ENCODE measurements around the gene UPF2.
A peak's percentile ranks its signal among the peaks of the same experiment; 100 is the strongest.

UPF2 gene

DNA sequence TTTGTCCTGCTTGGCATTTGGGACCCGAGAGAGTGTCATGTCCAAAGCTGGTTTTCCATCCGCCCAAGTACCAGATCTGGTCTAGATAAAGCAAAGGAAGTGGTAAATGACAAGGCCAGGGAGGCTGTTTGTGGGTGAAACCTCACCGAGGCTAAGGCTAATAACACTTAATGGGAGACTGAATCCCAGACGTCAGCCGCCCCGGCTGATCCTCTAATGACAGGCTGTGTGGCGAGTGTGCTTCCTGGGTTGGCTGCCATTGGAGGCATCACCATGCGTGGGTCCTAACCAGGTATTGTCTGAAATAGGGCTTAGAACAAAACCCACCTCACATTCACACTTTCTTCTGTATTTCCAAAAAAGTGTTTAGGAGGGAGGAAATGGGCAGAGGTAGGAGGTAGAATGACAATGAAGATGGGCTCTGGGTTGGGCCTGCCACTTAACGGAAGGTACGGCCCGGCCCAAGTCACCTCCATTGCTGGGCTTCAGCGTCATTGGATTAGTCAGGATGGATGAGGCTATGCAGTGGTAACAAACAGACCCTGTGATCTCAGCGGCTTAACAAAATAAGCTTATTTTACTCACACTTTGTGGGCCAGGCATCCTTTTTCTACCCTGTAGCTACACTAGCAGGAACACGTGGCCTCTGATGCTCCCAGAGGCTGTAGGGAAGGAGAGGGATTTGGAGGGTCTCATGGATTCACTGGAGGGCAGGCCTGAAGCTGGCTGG lies 159.8 kb downstream of the UPF2 start:
- no peak overlapping the region for H3K4me3 ChIP-seq (ENCODE audit: low read depth, low read length)
- no peaks in the 10 kb centered on the region for H3K27me3 ChIP-seq (ENCODE audit: control insufficient read depth, insufficient read depth, low read length)
- no peaks in the 10 kb centered on the region for H3K4me1 ChIP-seq (ENCODE audit: control insufficient read depth, insufficient read depth, low read length)
- H3K9ac ChIP-seq (ENCODE audit: low read depth, low read length), result no peak overlapping the region
- no peaks in the 10 kb centered on the region for H3K9me3 ChIP-seq (ENCODE audit: control insufficient read depth, insufficient read depth, low read length)
- H3K36me3 ChIP-seq (ENCODE audit: control insufficient read depth, insufficient read depth, low read length), result no peaks in the 10 kb centered on the region
- no peak overlapping the region for H3K27ac ChIP-seq (ENCODE audit: low read depth, low read length)

DNA sequence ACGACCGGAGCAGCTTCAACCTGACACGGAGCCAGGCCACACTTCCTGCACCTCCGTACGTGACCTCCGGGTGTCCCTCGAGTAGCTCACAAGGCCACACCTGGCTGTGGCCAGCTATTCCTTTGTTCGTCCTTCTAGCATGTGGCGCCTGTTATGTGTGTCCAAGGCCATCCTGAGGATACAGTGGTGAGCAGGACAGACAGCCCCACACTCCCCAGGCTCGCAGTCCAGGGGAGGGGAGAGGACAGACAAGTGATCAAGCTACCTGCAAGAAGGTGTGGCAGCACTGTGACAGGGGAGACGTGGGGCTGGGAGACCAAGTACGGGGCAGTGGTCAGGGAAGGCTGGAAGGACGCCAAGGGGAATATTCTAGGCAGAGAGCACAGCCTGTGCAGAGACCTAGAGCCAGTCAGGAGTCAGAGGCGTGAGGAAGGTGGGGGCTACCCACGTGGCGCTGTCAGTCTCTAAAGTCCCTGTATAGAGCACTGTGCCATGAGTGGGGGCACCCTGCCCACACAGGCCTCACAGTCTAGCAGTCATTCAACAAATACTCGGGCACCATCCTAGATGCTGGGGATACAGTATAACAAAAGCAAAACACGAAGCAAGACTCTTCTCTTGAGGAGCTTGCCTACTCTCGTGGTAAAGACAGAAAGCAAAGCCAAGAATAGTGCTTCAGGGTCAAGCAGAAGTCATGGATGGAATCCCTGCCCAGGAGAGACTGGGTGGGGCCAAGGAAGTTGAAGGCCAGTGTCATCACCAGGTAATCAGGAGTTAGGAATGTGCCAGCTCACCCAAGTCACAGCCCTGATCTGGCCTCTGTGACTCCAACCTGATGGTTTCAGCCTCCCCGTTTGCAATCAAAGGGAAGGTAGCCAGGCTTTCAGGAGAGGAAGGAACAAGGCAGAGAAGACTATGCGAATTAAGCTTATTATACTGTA lies 160.9 kb downstream of the UPF2 start:
- peak overlapping the region; percentile 21; the same call in 1 of the 2 replicates for H3K9ac ChIP-seq (ENCODE audit: low read depth, low read length)
- H3K27ac ChIP-seq (ENCODE audit: low read depth, low read length), result no peak overlapping the region
- H3K36me3 ChIP-seq (ENCODE audit: control insufficient read depth, insufficient read depth, low read length), result no peaks in the 10 kb centered on the region
- no peaks in the 10 kb centered on the region for H3K9me3 ChIP-seq (ENCODE audit: control insufficient read depth, insufficient read depth, low read length)
- H3K27me3 ChIP-seq (ENCODE audit: control insufficient read depth, insufficient read depth, low read length), result no peaks in the 10 kb centered on the region
- no peak overlapping the region for H3K4me3 ChIP-seq (ENCODE audit: low read depth, low read length)
- H3K4me1 ChIP-seq (ENCODE audit: control insufficient read depth, insufficient read depth, low read length), result no peaks in the 10 kb centered on the region

DNA sequence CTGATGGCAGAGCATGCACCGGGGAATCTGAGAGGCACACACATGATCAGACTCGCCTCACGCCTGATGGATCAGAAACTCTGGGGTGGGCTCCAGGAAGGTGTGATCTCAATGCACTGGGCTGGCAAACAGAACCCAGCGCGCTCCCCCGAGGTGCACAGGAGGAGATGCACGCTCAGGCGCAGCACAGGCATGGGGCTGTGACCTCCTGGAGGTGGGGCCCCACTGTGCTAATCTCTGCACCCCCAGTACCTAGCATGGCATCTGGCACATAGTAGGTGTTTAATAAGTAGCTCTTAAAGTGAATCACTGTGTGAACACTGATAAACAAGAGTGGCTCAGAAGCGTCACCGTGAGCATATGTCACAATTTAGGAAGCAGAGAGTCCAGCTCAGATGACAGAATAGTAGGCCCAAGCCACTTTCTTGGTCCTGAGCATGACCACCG lies 161.6 kb downstream of the UPF2 start:
- Histone ChIP-seq H3K9me3 (ENCODE audit: control insufficient read depth, insufficient read depth, low read length) (no peaks in the 10 kb centered on the region), H3K9ac (ENCODE audit: low read depth, low read length) (no peak overlapping the region), H3K27me3 (ENCODE audit: control insufficient read depth, insufficient read depth, low read length) (no peaks in the 10 kb centered on the region), H3K27ac (ENCODE audit: low read depth, low read length) (no peak overlapping the region), H3K36me3 (ENCODE audit: control insufficient read depth, insufficient read depth, low read length) (no peaks in the 10 kb centered on the region), H3K4me3 (ENCODE audit: low read depth, low read length) (no peak overlapping the region), H3K4me1 (ENCODE audit: control insufficient read depth, insufficient read depth, low read length) (peaks cover 3% of the 10 kb centered on the region; the same call in 1 of the 2 replicates)

DNA sequence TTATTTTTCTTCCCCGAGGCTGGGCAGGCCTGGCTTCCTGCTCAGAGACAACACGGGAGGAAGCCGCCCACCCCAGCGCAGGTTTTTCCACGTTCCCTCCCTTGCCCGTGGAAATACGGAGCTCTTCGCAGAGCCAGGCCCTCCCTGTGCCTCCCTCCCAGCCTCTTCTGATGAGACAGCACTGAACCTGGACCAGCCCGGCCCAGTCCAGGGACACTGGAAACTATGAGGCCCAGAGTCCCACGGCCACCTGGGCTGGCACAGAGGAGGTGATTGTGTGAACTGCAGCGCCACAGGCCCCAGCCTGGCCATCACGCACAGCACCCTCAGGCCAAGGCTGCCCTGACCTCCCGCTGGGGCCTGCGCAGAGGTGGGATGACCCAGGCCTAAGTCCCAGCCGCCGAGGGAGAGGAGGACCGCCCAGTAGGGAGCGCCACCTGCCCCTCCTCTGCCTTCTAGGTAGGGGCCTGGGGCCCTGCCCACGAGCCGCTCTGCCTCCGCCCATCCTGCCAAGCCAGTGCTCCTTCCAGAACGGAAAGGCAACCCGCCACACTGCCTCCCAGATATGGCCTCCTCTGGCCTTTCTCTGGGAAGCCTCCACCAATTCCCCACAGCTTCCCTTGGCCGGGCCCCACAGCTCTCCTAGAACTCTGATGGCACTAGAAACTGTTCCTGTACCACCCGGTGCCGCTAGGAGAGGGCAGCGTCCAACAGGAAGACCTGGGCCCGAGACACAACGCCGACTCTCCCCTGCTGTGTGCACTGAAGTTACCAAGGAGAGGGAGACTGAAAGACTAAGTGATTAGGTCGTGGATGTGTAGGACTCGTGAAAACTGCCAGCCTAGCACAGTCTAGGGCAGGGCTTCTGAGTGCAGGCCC lies 162.2 kb downstream of the UPF2 start:
- Histone ChIP-seq H3K36me3 (ENCODE audit: control insufficient read depth, insufficient read depth, low read length) (no peaks in the 10 kb centered on the region), H3K27me3 (ENCODE audit: control insufficient read depth, insufficient read depth, low read length) (no peaks in the 10 kb centered on the region), H3K9ac (ENCODE audit: low read depth, low read length) (no peak overlapping the region), H3K4me1 (ENCODE audit: control insufficient read depth, insufficient read depth, low read length) (peaks cover 10% of the 10 kb centered on the region; the same call in 1 of the 2 replicates), H3K9me3 (ENCODE audit: control insufficient read depth, insufficient read depth, low read length) (no peaks in the 10 kb centered on the region), H3K27ac (ENCODE audit: low read depth, low read length) (no peak overlapping the region), H3K4me3 (ENCODE audit: low read depth, low read length) (no peak overlapping the region)

DNA sequence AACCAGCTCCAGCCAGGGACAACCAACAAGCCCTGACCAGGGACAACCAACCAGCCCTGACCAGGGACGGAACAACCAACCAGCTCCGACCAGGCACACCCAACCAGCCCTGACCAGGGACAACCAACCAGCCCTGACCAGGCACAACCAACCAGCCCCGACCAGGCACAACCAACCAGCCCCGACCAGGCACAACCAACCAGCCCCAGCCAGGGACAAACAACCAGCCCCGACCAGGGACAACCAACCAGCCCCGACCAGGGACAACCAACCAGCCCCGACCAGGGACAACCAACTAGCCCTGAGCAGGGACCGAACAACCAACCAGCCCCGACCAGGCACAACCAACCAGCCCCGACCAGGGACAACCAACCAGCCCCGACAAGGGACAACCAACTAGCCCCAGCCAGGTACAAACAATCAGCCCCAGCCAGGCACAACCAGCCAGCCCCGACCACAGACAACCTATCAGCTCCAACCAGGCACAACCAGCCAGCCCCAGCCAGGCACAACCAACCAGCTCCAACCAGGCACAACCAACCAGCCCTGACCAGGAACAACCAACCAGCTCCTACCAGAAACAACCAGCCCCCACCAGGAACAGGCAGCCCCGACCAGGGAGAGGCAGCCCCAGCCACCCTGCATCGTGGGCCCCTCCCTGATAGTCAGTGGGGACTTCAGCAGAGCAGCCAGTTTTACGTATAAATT lies 163.1 kb downstream of the UPF2 start:
- Histone ChIP-seq H3K36me3 (ENCODE audit: control insufficient read depth, insufficient read depth, low read length) (no peaks in the 10 kb centered on the region), H3K27me3 (ENCODE audit: control insufficient read depth, insufficient read depth, low read length) (no peaks in the 10 kb centered on the region), H3K27ac (ENCODE audit: low read depth, low read length) (no peak overlapping the region), H3K4me1 (ENCODE audit: control insufficient read depth, insufficient read depth, low read length) (peaks cover 18% of the 10 kb centered on the region), H3K4me3 (ENCODE audit: low read depth, low read length) (no peak overlapping the region), H3K9ac (ENCODE audit: low read depth, low read length) (no peak overlapping the region), H3K9me3 (ENCODE audit: control insufficient read depth, insufficient read depth, low read length) (no peaks in the 10 kb centered on the region)

DNA sequence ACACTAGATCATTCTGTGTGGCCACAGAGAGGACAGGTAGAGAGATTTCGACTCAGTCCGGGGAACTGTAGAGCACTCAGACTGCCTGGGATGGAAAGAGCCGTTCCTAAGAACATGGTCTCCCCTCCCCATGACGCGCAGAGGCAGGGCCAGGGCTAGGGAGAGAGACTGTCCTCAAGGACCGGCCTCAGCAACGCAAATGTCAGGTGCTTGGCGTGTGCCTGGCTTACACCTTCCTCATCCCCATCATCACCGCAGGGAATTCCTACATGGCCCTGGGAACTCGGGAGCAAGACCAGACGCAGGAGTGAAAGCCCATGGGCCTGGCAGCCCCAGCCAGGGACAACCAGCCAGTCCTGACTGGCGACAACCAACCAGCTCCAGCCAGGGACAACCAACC lies 163.8 kb downstream of the UPF2 start:
- Histone ChIP-seq H3K36me3 (ENCODE audit: control insufficient read depth, insufficient read depth, low read length) (no peaks in the 10 kb centered on the region), H3K9me3 (ENCODE audit: control insufficient read depth, insufficient read depth, low read length) (no peaks in the 10 kb centered on the region), H3K4me1 (ENCODE audit: control insufficient read depth, insufficient read depth, low read length) (peaks cover 21% of the 10 kb centered on the region), H3K27me3 (ENCODE audit: control insufficient read depth, insufficient read depth, low read length) (no peaks in the 10 kb centered on the region), H3K27ac (ENCODE audit: low read depth, low read length) (no peak overlapping the region), H3K9ac (ENCODE audit: low read depth, low read length) (no peak overlapping the region), H3K4me3 (ENCODE audit: low read depth, low read length) (no peak overlapping the region)

DNA sequence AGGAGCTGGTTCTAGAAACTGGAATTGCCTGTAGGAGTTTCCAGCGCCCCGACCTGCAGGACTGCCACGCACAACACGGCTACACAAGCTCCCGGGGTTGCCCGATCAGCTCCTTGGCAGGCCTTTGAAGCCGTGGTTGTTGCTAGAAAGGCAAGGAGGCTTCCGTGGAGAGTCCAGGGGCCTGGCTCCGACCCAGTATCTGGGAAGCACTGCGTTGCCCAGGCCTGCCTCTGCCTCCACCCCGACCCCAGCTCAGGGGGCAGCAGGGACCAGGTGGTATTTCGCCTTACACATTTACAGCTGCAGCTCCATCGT lies 165.1 kb downstream of the UPF2 start:
- no peak overlapping the region for H3K9ac ChIP-seq (ENCODE audit: low read depth, low read length)
- H3K4me3 ChIP-seq (ENCODE audit: low read depth, low read length), result no peak overlapping the region
- H3K27me3 ChIP-seq (ENCODE audit: control insufficient read depth, insufficient read depth, low read length), result no peaks in the 10 kb centered on the region
- H3K36me3 ChIP-seq (ENCODE audit: control insufficient read depth, insufficient read depth, low read length), result no peaks in the 10 kb centered on the region
- H3K27ac ChIP-seq (ENCODE audit: low read depth, low read length), result no peak overlapping the region
- H3K4me1 ChIP-seq (ENCODE audit: control insufficient read depth, insufficient read depth, low read length), result peaks cover 21% of the 10 kb centered on the region
- H3K9me3 ChIP-seq (ENCODE audit: control insufficient read depth, insufficient read depth, low read length), result no peaks in the 10 kb centered on the region

DNA sequence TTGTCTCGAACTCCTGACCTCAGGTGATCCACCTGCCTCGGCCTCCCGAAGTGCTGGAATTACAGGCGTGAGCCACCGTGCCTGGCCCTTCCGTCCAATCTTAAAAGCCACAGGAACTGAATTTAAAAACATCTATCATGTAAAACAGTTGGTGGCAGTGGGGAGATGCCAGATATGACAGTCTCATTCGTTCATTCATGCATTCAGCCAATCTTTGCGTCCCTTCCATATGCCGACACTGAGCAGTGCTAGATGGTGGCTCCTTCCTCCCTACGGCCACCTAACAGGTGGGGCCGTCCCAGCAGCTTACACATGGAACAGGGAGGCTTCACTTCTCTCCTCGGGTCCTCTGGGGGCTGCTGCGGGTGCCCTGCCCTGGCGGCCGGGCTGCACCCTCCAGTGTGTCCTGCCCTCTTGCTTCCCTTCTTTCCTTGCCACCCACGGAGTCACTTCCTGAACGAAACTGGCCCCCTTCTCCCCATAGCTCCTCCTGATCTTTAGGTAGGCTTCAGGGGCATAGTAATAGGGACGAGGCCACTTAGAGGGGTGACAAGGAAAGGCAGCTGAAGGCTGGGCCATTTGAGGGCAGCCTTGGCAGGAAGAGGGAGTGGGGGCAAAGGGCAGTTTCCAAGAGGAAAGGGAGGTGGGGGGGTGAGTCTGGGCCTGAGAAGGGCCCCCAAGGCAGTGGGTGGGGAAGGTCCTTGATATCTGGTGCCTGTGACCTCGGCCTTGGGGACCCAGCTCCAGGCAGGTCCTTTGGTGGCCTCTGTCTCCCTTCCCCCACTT lies 165.6 kb downstream of the UPF2 start:
- H3K4me1 ChIP-seq (ENCODE audit: control insufficient read depth, insufficient read depth, low read length), result peaks cover 21% of the 10 kb centered on the region
- H3K9me3 ChIP-seq (ENCODE audit: control insufficient read depth, insufficient read depth, low read length), result no peaks in the 10 kb centered on the region
- no peak overlapping the region for H3K27ac ChIP-seq (ENCODE audit: low read depth, low read length)

DNA sequence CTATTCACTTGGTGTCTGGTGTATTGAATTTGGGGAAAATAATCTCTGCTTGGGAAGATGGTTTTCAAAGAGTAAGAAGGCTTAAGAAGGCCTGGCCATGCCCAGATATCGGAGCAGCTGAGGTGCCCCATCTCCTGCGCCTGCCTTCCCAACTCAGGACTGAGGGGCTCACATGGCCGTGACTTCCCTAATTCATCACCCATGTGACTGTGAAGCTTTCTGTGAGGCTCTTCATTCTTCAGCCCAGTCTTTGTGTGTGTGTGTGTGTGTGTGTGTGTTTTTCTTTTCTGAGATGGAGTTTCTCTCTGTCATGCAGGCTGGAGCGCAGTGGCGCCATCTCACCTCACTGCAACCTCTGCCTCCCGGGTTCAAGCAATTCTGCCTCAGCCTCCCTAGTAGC lies 166.3 kb downstream of the UPF2 start:
- H3K4me1 ChIP-seq (ENCODE audit: control insufficient read depth, insufficient read depth, low read length), result peaks cover 21% of the 10 kb centered on the region
- no peak overlapping the region for H3K27ac ChIP-seq (ENCODE audit: low read depth, low read length)
- no peaks in the 10 kb centered on the region for H3K27me3 ChIP-seq (ENCODE audit: control insufficient read depth, insufficient read depth, low read length)
- no peak overlapping the region for H3K4me3 ChIP-seq (ENCODE audit: low read depth, low read length)
- H3K9ac ChIP-seq (ENCODE audit: low read depth, low read length), result no peak overlapping the region
- H3K9me3 ChIP-seq (ENCODE audit: control insufficient read depth, insufficient read depth, low read length), result no peaks in the 10 kb centered on the region
- no peaks in the 10 kb centered on the region for H3K36me3 ChIP-seq (ENCODE audit: control insufficient read depth, insufficient read depth, low read length)

More for the DNA sequence above, 165.6 kb downstream of the UPF2 start:
- H3K27me3 ChIP-seq (ENCODE audit: control insufficient read depth, insufficient read depth, low read length), result no peaks in the 10 kb centered on the region
- H3K4me3 ChIP-seq (ENCODE audit: low read depth, low read length), result no peak overlapping the region
- no peaks in the 10 kb centered on the region for H3K36me3 ChIP-seq (ENCODE audit: control insufficient read depth, insufficient read depth, low read length)
- H3K9ac ChIP-seq (ENCODE audit: low read depth, low read length), result no peak overlapping the region
